HG03135 (cell line): ENCODE data around the gene TMEM184B.

Experiments
- ATAC-seq: cut with Tn5 transposase; IDR thresholded peaks from one replicate; pipeline ENCODE4 v1.9.1; 2021; ENCODE audit warnings: mild to moderate bottlenecking, moderate library complexity; ENCODE audit not compliant: unreplicated experiment

Gene TMEM184B

DNA sequence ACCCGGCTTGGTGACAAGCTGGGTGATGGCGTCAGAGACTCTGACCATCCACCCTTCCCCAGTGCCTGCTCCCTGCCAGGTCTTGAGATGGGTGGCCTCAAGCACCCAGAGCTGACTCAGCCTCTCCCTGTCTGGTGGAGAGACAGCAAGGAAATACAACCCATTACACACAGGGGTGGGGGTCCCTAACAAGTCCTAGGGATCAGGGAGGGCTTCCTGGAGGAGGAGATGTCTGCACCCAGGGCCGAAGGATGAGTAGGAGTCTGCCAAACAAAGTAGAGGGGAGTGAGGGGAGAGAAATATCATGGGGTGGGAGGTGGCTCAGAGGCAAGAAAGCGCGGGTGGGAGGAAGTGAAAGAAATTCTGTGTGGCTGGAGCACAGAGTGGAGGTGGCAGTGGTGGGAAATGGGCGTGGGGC lies 64.2 kb downstream of the TMEM184B start:
- no peak for ATAC-seq

DNA sequence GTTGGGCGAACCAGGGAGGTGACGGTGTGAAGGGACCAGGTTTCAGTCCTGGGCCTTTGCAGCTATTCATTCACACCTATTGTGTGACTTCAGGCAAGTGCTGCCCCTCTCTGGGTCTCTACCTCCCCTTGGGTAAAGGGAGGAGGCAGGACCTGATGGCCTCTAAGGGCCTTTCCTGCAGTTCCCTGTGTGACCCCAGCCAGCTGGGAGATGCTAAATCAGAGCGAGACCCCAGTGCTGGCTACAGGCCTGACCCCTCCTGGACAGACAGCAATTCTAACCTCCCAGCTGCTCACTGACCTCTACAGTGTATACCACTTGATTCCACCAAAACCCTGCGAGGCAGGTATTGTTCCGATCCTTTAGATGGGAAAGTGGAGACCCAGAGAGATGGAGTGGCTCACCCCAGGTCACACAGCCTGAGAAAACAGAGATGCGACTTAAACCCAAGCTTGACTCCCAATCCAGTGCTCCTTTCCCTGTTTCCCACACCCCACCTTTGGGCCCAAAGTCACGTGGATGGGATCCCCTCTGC lies 64.8 kb downstream of the TMEM184B start:
- no peak for ATAC-seq

DNA sequence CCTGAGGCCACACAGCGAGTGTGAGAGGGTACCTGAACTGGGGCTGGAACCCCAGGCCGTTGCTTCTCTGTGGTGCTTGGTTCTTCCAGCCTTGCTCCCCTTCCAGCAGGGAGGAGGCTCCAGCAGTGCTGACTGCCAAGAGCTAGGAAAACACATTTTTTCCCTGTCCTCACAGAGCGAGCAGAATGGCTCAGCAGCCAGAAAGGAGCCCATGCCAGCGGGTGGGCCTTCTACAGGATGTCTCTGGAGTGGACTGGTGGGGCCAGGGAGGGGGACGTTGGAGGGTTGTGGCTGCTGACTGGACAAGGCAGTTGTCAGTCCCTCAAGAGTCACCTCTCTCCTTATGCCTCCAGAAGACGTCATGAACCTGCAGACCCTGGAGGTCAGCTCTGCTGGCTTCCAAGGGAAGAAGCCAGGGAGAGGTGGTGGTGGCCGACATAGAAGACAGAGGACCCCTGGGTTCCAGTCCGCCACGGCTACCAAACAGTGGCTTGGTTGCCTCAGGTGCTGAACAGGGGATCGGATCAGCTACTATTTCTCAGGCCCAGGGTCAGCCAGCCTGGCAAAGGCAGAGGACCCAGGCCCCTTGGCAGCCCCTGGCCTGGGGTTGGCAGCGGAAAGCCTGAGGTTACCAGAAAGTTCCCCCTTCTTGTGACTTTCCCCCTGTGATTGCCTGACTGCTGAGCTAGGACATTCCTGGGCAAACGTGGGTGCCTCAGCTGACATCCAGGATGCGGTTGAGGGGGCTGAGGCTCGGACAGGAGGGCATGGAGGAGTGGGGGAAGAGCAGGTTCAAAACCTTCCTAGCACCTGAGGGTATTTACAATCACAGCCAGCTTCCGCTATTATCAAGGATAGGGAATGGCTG lies 67.3 kb downstream of the TMEM184B start:
- ATAC-seq, result no peak

DNA sequence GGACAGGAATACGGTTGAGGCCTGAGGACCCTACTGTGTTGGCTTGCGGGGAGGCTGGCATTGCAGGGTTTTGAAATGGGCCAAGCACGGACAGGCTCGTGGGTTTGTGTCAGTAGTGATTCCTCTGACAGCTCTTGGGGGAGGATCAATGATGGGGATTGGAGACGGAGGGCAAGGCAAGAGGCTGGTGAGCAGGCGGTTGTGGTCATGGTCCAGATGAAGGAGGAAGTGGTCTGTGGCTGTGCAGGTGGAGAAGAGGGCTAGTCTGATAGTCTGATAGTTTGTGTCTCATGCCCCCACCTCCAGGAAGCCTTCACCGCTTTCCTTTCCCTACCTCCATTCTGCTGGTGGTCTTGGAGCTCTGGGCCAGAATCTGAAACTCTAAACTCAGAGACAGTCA lies 68.0 kb downstream of the TMEM184B start:
- ATAC-seq, result no peak

DNA sequence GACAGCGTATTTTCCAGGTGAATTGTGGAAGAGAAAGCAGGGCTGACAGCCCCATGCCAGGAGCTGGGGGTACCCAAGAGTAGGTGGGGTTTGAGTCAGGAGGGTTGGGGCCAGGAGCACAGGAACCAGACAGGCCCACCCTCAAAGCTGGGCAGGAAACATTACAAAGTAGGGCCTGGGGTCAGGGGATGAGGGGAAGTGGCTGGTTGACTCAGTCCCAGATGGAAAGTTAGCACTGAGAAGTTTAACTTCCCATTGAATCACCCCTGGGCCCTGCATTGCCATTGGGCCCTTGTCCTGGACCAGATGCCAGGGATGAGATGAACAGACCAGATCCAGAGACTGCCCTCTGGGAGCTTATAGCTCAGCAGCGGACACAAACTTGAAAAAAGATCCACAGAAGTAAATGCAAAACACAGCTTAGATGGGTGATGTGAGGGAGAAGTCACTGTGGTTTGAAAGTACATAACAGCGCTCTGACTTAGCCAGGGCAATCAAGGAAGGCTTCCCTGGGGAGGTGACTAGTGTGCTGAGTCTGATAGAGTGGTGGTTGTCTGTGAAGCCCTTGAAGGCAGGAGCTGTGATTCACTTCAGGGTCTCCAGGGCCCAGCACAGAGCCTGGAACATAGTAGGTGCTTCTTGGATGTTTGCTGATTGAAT lies 68.8 kb downstream of the TMEM184B start:
- no peak for ATAC-seq

DNA sequence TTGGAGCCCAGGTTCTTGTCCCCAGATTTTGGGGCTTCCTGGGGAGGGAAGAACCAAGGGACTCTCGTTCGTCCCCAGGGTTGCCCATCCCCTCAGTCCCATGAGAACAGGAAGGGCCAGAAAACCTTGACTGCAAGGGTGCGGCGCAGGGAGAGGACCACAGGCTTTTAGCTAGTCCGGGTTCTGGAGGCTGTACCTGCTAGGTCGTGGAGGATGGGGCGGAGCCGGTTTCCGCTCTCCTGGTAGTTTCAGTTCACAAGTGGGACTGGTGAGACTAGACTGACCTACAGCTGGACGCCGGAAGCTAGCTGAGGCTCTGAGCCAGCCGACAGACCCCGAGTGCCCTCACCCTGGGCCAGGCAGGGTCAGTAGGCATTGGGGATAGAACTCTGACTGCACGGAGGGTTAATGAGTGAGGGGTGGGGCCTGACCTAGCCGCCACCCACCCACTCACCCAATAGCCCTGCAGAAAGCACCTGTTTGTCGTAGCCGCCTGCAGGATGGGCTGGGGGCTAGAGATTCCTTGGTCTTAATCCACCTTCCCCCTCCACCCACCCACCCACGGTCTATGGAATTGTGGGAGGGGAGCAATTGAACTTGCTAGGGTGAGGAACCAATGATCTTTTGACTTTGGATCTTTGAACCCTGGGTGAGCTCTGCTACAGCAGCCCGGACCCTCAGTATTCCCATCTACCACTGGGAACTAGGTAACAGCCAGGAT lies 69.6 kb downstream of the TMEM184B start:
- ATAC-seq, result peak; percentile 10

DNA sequence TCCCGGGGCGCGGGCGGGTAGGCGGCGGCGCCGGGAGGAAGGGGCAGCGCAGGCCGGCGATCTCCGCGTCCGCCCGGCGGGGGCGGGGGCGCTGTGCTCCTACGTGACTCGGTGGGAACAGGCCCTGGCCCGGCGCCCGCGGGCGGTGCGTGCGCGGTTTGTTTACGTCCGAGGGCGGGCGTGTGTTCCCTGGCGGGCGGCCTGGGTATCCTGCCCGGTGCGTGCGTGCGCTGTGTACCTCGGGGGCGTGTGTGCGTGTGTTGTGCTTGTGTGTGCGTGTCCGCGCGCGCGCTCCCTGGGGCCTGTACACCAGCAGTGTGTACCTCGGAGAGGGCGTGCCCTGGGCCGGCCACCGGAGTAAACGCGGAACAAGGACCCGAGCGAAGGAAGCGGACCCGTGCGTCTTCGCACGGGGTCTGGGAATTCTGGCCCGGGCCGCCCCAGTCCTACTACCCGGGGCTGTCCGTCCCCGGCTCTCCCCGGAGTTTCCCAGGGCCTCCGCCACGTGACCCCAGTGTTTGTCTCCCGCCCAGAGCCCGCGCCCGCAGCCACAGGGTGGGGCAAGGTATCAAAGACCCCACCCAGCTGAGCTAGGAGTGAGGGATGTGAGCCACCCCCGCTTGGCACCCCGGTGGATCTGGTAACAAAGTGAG lies 70.2 kb downstream of the TMEM184B start:
- ATAC-seq, result peak; percentile 10

DNA sequence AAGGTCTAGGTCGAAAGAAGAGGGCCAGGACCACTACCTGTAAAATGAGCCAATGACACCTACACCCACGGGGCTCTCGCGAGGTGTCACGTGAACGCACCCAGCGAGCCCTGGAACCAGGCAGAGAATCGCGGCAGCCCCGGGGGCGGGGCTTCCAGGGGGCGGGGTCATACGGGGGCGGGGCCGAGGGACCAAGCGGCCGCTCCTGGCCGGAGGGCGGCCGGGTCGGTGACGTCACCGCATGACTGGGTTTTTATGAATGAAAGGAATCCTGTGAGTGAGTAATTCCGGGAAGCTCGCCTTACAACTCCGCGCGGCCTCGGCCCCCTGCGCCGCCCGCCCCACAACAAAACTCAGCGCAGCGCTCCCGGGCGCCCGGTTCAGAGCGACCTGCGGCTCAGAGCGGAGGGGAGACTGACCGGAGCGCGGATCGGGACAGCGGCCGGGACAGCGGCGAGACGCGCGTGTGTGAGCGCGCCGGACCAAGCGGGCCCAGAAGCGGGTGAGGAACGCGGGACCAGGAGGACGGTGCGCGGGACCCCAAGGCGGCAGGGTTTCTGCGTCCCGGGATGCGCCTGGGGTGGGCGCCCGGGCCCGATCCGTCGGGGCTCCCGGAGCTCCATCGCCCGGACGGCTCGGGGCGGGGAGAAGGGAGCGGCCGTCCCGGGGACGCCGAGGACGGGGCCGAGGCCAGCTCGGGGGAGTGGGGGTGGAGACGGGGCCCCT lies 70.9 kb downstream of the TMEM184B start, which contains the start of gene MAFF:
Gene MAFF (plus strand): TSS at position 284 of the 726 bp plus-strand sequence. CDS start 11,860 bp downstream, outside the sequence.
- ATAC-seq, result peak; percentile 50

DNA sequence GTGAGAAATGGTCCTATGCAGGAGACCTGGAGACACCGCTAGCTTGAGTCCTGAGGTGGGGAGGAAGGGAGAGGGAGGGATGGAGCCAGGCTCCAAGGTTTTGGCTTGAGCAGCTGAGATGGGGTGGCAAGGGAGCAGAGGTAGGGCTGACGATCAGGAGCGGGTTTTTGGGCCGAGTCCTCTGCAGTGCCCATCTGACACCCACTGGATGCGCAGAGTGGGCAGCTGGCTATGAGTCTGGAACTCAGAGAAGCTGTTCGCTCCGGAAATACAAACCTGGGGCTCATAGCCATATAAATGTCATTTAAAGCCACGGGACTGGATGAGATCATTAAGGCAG lies 71.5 kb downstream of the TMEM184B start:
- ATAC-seq, result no peak

DNA sequence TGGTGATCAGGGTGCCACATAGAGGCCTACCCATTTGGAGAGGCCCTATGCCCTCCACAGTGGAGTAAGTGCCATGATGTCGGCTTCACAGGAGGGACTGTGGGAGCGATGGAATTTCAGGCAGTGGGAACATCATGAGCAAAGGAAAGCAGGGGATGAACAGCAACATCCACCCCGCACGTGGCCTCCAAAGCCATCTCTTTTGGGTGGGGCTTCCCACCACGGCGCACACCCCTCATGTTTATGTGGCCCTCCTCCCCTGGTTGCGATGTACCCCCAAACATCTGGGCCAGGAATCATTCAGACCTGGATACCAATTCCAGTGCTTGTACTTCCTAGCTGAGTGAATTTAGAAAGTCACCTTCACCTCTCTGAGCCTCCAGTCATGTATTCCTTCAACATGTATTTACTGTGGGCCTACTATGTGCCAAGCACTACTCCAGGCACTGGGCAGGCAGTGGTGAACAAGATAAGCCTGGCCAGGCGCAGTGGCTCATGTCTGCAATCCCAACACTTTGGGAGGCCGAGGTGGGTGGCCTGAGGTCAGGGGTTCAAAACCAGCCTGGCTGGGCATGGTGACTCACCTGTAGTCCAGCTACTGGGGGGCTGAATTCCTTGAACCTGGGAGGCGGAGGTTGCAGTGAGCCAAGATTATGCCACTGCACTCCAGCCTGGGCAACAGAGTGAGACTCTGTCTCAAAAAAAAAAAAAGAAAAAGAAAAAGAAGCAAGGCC lies 72.8 kb downstream of the TMEM184B start:
- no peak for ATAC-seq

DNA sequence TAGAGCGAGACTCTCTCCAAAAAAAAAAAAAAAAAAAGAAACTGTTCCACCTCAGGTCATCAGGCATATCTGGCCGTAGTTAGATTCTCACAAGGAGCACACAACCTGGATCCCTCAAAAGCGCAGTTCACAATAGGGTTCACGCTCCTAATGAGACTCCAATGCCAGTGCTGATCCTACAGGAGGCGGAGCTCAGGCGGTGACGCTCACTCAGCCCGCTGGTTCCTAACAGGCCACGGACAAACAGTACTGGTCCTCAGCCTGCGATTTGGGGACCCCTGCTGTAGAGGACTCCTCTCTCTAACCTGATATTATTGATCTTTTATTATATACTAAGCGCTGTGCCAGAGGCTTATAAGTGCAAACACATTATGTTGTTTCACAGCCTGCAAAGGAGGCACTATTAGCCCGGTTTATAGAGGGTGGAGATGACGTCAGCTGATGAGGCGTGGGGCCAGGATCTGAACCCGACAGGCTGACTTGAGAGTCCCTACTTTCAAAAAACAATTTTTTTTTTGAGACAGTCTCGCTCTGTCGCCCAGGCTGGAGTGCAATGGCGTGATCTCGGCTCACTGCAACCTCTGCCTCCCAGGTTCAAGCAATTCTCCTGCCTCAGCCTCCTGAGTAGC lies 75.9 kb downstream of the TMEM184B start:
- ATAC-seq, result no peak

DNA sequence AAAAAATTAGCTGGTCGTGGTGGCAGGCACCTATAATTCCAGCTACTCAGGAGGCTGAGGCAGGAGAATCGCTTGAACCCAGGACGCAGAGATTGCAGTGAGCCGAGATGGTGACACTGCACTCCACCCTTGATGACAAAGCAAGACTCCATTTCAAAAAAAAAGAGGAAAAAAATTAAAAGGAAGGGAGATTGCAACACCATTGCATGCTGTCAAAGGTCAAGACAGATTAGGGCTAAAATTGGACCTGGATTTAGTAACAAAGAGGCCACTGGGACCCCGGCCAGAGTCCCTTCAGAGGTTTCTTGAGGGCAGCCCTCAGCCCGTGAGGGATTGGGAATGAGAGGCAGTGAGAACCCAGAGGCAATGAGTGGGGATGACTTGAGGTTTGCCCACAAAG lies 79.2 kb downstream of the TMEM184B start:
- no peak for ATAC-seq

DNA sequence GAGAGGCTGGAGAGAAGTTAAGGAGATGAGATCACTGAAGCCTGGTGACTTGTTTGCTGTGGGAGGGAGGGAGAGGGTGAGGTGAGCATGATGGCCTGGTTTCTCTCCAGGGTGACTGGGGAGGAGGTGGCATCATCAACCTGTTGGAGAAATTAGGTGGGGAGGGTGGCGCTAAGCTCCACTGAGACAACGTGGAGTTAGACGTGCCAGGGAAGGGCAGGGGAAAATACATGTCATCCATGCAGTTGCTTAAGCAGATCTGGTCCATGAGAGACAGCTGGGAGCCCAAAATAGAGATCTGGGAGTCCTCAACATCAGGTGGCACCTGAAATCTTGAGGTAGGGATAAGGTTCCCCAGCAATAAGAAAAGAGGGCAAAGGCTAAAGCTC lies 80.3 kb downstream of the TMEM184B start:
- no peak for ATAC-seq

DNA sequence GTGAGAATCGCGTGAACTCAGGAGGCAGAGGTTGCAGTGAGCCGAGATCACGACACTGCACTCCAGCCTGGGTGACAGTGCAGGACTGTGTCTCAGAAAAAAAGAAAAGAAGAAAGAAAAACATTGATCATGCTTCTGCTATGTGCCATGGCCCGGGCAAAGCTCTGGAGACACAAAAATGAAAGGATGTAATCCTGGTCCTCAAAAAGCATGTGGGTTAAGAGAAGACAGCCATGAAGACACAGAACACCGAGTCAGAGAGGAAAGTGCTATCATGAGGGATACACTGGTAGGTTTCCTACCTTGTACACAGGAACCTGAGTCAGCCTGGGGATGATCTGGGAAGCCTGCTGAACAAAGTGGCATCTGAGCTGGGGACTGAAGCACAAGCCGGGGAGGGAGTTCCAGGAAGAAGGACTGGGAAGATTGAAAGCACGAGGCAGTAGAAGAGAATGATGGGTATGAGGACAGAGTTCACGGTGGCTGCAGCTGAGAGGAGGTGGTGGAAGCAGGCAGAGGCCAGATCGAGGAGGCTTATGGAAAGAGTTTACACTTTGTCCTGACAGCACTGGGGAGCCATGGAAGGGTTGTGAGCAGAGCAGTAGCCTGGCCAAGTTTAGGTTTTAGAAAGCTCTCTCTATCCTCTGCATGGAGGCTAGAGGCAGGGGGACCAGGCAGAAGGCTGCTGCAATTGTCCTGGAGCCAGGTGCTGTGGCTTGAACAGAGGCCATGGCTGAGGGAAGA lies 80.9 kb downstream of the TMEM184B start:
- no peak for ATAC-seq

DNA sequence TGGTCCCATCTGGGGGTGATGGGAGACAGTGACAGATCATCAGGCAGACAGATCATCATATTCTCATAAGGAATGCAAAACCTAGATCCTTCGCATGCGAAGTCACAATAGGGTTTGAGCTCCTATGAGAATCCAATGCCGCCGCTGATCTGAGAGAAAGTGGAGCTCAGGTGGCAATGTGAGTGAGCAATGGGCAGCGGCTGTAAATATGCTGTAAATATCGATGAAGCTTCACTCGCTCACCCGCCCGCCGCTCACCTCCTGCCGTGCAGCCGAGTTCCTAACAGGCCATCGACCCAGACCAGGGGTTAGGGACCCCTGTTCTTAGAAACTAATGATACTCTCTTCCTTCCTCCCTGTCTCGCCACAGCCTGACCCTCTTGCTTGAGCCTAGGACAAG lies 81.8 kb downstream of the TMEM184B start:
- ATAC-seq, result no peak

DNA sequence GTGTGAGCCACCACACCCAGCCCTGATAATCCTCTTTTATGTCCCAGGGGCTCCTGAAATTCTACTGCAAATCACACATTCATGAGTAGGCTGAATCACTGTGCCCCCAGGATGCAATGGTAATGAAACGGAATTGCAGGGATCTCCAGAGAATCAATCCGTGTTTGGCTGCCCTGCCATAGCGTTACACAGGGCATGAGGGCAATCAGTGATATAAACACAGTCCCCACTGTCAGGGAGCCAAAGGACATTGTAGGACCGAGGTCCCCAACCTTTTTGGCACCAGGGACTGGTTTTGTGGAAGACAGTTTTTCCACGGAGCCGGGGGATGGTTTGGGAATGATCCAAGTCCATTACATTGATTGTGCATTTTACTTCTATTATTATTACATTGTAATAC lies 82.2 kb downstream of the TMEM184B start:
- ATAC-seq, result no peak

DNA sequence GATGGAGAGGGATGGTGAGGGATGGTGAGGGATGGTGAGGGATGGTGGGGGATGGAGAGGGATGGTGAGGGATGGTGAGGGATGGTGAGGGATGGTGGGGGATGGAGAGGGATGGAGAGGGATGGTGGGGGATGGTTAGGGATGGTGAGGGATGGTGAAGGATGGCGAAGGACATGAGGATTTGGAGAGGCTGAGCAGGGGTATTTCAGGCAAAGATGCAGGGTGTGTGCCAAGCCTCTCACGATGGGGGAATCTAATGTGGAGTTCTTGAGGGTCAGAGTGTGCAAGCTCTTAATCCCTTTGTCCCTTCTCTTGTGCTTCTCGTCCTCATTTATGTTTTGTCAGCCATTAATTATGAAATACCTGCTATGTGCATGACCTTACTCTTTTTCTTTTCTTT lies 83.7 kb downstream of the TMEM184B start:
- no peak for ATAC-seq

DNA sequence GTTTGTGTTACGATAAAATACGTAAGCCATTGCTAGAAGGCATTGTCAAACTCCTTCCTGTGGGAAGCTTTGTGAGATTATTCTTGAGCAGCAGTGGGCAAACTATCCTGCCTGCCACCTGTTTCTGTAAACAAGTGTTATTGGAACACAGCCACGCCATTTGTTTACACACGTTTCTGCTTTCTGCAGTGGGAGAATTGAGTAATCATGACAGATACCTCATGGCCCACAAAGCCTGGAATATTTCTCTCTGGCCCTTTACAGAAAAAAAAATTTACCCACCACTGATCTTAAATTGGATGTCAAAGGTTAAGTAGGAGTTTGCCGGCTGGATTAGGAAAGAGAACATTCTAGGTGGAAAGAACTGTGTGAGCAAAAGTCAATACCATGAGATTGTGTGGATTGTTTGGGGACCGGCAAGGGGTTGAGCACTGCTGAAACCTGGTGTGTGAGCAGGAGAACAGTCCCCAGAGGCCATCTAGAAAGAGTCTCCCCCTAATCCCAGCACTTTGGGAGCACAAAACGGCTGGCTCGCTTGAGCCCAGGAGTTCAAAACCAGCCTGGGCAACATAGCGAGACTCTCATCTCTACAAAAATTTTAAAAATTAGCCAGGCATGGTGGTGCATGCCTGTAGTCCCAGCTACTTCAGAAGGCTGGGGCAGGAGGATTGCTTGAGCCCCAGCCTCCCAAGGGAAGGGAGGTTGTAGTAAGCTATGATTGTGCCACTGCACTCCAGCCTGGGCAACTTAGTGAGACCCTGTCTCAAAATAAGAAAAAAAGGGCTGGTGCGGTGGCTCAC lies 85.2 kb downstream of the TMEM184B start:
- no peak for ATAC-seq
